Kidney epithelial cell (primary cell): ENCODE data around the gene MTUS2. TPM values are rescaled to one million over a fixed set of nuclear protein-coding genes. Genes with fewer than 3 reads are reported as not detected.
"Not testable (repeated sequence)": the region's sequence is repeated elsewhere in the genome, so short reads cannot be mapped to it uniquely, and the experiment has no call there.

Experiments used
- DNase-seq: peaks from one replicate; pipeline ENCODE4 v3.0.0-alpha.2; 2010; ENCODE audit warnings: low read depth
- H3K27me3 ChIP-seq: 2 replicates; pipeline ENCODE4 v1.6.0; 2011; ENCODE audit warnings: low read length; ENCODE audit not compliant: control insufficient read depth, insufficient read depth
- H3K36me3 ChIP-seq: 2 replicates; pipeline ENCODE4 v1.5.1; 2011; ENCODE audit warnings: low read length; ENCODE audit not compliant: control insufficient read depth, insufficient read depth
- H3K4me3 ChIP-seq: 2 replicates; pipeline ENCODE4 v1.5.1; 2011; ENCODE audit warnings: low read depth, mild to moderate bottlenecking, control low read depth, low read length
- CTCF ChIP-seq: IDR thresholded peaks from 2 replicates; pipeline ENCODE4 v1.5.1; 2011; ENCODE audit warnings: mild to moderate bottlenecking, moderate library complexity, low read length, control low read depth, inconsistent platforms; ENCODE audit not compliant: insufficient read depth, poor library complexity, severe bottlenecking
- total RNA-seq: library from RNA; depleted of rRNA; stranded (reverse); fragments of >200 nt; gene quantifications from 2 replicates; pipeline ENCODE4 v1.2.3, GENCODE V29; 2015

MTUS2 gene
- total RNA-seq, 1 donor from 2014 or later: 0.25 TPM

DNA sequence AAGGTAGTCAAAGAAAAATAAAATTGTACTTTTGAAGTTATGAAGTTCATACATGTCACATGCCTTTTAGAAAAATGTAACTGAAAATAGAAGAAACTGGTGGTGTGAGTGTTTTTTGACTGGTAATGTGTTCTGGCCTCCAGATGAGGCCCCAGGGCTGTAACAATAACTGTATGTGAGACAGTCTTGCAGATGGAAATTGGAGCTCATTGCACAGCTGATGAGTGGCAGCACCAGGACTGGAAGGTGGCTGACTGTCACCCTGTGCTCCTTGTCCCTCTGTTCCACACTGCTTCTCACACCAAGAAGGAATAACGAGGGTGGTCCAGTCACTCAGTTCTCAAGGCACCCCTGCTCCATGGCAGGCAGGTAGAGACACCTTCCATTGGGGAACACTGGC is 559.7 kb downstream of the MTUS2 start:
- Histone ChIP-seq H3K36me3 (no peaks in the 10 kb centered on the region), H3K27me3 (no peaks in the 10 kb centered on the region), H3K4me3 (no peak overlapping the region)
- DNase-seq: no peak
- no peak for TF ChIP-seq CTCF

- no peak for DNase-seq
- no peak for TF ChIP-seq CTCF
- Histone ChIP-seq H3K36me3 (no peaks in the 10 kb centered on the region), H3K4me3 (no peak overlapping the region), H3K27me3 (no peaks in the 10 kb centered on the region)
These were observed 561.9 kb downstream of the MTUS2 start for GRCh38 chr13:29382021-29382420.

GRCh38 chr13:29383476-29383875 is 563.3 kb downstream of the MTUS2 start:
- DNase-seq: no peak
- Histone ChIP-seq H3K27me3 (no peaks in the 10 kb centered on the region), H3K36me3 (no peaks in the 10 kb centered on the region), H3K4me3 (no peak overlapping the region)
- TF ChIP-seq CTCF: no peak

DNA sequence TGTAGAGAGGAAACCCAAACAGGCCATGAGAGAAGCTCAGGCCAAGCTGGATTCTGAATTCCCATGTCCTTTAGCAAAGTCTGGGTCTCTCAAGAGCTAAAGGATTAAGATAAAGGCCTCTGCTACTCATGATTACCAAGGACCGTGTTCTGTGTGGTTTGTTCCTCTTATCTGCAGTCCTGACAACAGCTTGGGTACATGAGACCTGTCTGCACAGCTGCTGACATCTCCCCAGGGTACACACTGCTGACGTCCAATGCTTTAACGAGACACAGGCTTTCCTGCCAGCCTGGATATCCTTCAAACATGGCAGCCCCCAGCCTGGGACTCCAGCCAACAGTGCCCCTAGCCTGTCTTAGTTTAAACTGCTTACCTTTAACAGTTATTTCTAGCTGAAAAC is 564.3 kb downstream of the MTUS2 start:
- H3K27me3 ChIP-seq: no peaks in the 10 kb centered on the region
- no peaks in the 10 kb centered on the region for H3K36me3 ChIP-seq
- DNase-seq: no peak
- no peak overlapping the region for H3K4me3 ChIP-seq
- TF ChIP-seq CTCF: no peak

GRCh38 chr13:29384871-29385270 is 564.7 kb downstream of the MTUS2 start:
- Histone ChIP-seq H3K36me3 (no peaks in the 10 kb centered on the region), H3K4me3 (no peak overlapping the region), H3K27me3 (no peaks in the 10 kb centered on the region)
- no peak for DNase-seq
- no peak for TF ChIP-seq CTCF

DNA sequence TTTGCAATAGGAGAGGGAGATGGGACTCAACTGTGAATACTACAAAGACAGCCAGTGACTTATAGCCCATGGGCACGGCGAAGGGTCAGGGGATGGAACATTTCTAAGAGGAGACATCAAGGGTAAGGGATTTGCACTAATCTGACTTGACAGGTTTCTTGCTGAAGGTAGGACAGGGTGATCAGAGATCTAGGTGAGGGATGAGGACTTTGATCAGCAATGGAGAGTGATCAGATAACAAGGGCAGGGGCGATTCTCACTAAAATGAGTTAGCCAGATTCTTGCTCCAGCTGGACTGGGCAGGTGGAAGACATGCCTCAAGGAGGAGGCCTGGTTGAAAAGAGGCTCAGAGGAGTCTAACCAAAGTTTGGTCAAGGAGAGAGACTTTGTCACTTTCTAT is 566.1 kb downstream of the MTUS2 start:
- DNase-seq: no peak
- H3K27me3 ChIP-seq: no peaks in the 10 kb centered on the region
- no peak overlapping the region for H3K4me3 ChIP-seq
- TF ChIP-seq CTCF: no peak
- no peaks in the 10 kb centered on the region for H3K36me3 ChIP-seq

DNA sequence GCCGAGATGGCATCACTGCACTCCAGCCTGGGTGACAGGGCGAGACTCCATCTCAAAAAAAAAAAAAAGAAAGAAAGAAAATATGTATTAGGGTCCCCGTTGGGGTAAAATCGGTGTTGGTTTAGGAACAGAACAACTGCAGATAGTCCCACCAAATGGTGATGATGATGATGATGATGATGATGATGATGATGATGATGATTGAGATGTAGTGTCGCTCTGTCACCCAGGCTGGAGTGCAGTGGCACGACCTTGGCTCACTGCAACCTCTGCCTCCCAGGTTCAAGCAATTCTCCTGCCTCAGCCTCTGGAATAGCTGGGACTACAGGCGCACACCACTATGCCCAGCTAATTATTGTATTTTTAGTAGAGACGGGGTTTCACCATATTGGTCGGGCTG is 570.5 kb downstream of the MTUS2 start:
- H3K4me3 ChIP-seq, DNase-seq, H3K27me3 ChIP-seq, H3K36me3 ChIP-seq: not testable (repeated sequence)
